ENCODE data around the gene LYPD6B. TPM values are rescaled to one million over a fixed set of nuclear protein-coding genes. Genes with fewer than 3 reads are reported as not detected.

The LYPD6B gene
- total RNA-seq, 1 experiment from 2014 or later = 2.0 TPM

GRCh38 chr2:149185942-149186490, 147.5 kb downstream of the LYPD6B start:
- Histone ChIP-seq H3K23ac (ENCODE audit: insufficient read length, low read depth, low read length) (no peak overlapping the region), H3K56ac (ENCODE audit: insufficient read length, low read depth, low read length) (no peak overlapping the region), H3K79me2 (ENCODE audit: insufficient read depth, low read length) (no peaks in the 10 kb centered on the region), H3K23me2 (ENCODE audit: insufficient read length, low read depth, low read length, poor library complexity, severe bottlenecking) (no peaks in the 10 kb centered on the region), H3K9me3 (ENCODE audit: control insufficient read depth, low read depth, low read length) (no peaks in the 10 kb centered on the region), H2BK12ac (ENCODE audit: insufficient read length, low read depth, low read length) (no peak overlapping the region), H3T11ph (ENCODE audit: low read length) (no peak overlapping the region), H3K27ac (ENCODE audit: insufficient read length, low read depth, low read length) (no peak overlapping the region), H3K14ac (ENCODE audit: insufficient read depth, low read length) (no peak overlapping the region), H4K20me1 (ENCODE audit: control insufficient read depth, insufficient read depth, insufficient read length) (no peaks in the 10 kb centered on the region), H2BK5ac (ENCODE audit: insufficient read length, low read length) (no peak overlapping the region), H2AFZ (ENCODE audit: low read length) (no peak overlapping the region), H3K4ac (ENCODE audit: low read depth, low read length) (no peak overlapping the region), H2BK20ac (ENCODE audit: low read depth, low read length, poor library complexity, severe bottlenecking) (no peak overlapping the region), H3K79me1 (ENCODE audit: insufficient read depth, low read depth, low read length, poor library complexity, severe bottlenecking) (no peaks in the 10 kb centered on the region), H3K27me3 (ENCODE audit: insufficient read depth, low read length) (no peaks in the 10 kb centered on the region), H4K91ac (ENCODE audit: insufficient read length, low read depth, low read length) (no peak overlapping the region), H2AK5ac (ENCODE audit: insufficient read length, low read length) (no peak overlapping the region), H3K4me2 (ENCODE audit: insufficient read depth, insufficient read length, low read length) (no peak overlapping the region), H3K18ac (ENCODE audit: insufficient read length, low read depth, low read length) (no peak overlapping the region), H3K4me1 (ENCODE audit: insufficient read depth, low read length) (no peaks in the 10 kb centered on the region), H2BK120ac (ENCODE audit: low read depth, low read length, poor library complexity, severe bottlenecking) (no peak overlapping the region), H4K5ac (ENCODE audit: insufficient read length, low read depth, low read length) (no peak overlapping the region), H3K9ac (ENCODE audit: extremely low read depth, insufficient read length, low read length) (no peak overlapping the region), H4K8ac (replicated peaks; ENCODE audit: insufficient read length, low read depth, low read length) (no peak overlapping the region), H2BK15ac (ENCODE audit: low read depth, low read length) (no peak overlapping the region)
- no peaks in the 10 kb centered on the region for H3K9me3 Mint-ChIP-seq
- H3K36me3 Mint-ChIP-seq (ENCODE audit: insufficient read depth in 1 of 3, low read depth in 3 of 3) = no peaks in the 10 kb centered on the region
- H3K27me3 Mint-ChIP-seq (ENCODE audit: low read depth) = no peaks in the 10 kb centered on the region
- TF ChIP-seq CTCF (conservative IDR thresholded peaks at IDR 0.05) = no peak
- peaks cover 6 to 7% of the 10 kb centered on the region in 2 experiments for H3K4me1 Mint-ChIP-seq
- no CpG with 5 or more reads among the region's 5 CpGs for WGBS (ENCODE audit: extremely low coverage, insufficient read length, low lambda C conversion rate)
- H3K27ac Mint-ChIP-seq = no peak overlapping the region
- no peak overlapping the region for H3K4me3 Mint-ChIP-seq
- DNase-seq = no peak

Measured in H9 (cell line).